HG03025 (cell line): ENCODE measurements around the gene GMDS.

Source experiments
- ATAC-seq: cut with Tn5 transposase; IDR thresholded peaks from one replicate; pipeline ENCODE4 v1.9.1; 2021; ENCODE audit warnings: mild to moderate bottlenecking, moderate library complexity; ENCODE audit not compliant: unreplicated experiment, low FRiP score

The GMDS gene

GRCh38 chr6:1593958-1594314 lies 651.5 kb downstream of the GMDS start:
- no peak for ATAC-seq

GRCh38 chr6:1593286-1593957 lies 652.0 kb downstream of the GMDS start:
- no peak for ATAC-seq

GRCh38 chr6:1592852-1593251 lies 652.6 kb downstream of the GMDS start:
- no peak for ATAC-seq

- no peak for ATAC-seq
These were observed 653.5 kb downstream of the GMDS start for GRCh38 chr6:1591926-1592325.

- no peak for ATAC-seq
These were observed 654.2 kb downstream of the GMDS start for GRCh38 chr6:1591243-1591642.

- no peak for ATAC-seq
These were observed 654.8 kb downstream of the GMDS start for GRCh38 chr6:1590580-1590979.

- ATAC-seq: no peak
These were observed 656.2 kb downstream of the GMDS start for GRCh38 chr6:1589208-1589607.

GRCh38 chr6:1587977-1588376 lies 657.4 kb downstream of the GMDS start:
- no peak for ATAC-seq

- ATAC-seq: no peak
These were observed 657.9 kb downstream of the GMDS start for GRCh38 chr6:1587546-1587945.

- ATAC-seq: no peak
These were observed 658.4 kb downstream of the GMDS start for GRCh38 chr6:1586861-1587450.

GRCh38 chr6:1586256-1586655 lies 659.1 kb downstream of the GMDS start:
- ATAC-seq: no peak

GRCh38 chr6:1585669-1586049 lies 659.7 kb downstream of the GMDS start:
- no peak for ATAC-seq

- ATAC-seq: no peak
These were observed 660.3 kb downstream of the GMDS start for GRCh38 chr6:1584996-1585668.

- no peak for ATAC-seq
These were observed 661.3 kb downstream of the GMDS start for GRCh38 chr6:1584146-1584545.

- no peak for ATAC-seq
These were observed 664.0 kb downstream of the GMDS start for GRCh38 chr6:1581120-1581991.

GRCh38 chr6:1580585-1580984 lies 664.8 kb downstream of the GMDS start:
- no peak for ATAC-seq

- no peak for ATAC-seq
These were observed 665.3 kb downstream of the GMDS start for GRCh38 chr6:1580109-1580508.

GRCh38 chr6:1579096-1579495 lies 666.3 kb downstream of the GMDS start:
- ATAC-seq: no peak

- no peak for ATAC-seq
These were observed 667.3 kb downstream of the GMDS start for GRCh38 chr6:1577896-1578745.

GRCh38 chr6:1577146-1577680 lies 668.2 kb downstream of the GMDS start:
- no peak for ATAC-seq
